Dedifferentiated amniotic fluid mesenchymal stem cell (primary cell): ENCODE results near the gene KCNH1.
A peak's percentile ranks its signal among the peaks of the same experiment; 100 is the strongest.

Experiments
- DNase-seq: peaks from one replicate; pipeline ENCODE4 v3.0.0-alpha.2; 2016; ENCODE audit errors: extremely low spot score

KCNH1 gene

GRCh38 chr1:210920258-210920657, 213.7 kb downstream of the KCNH1 start:
- DNase-seq, result no peak

DNA sequence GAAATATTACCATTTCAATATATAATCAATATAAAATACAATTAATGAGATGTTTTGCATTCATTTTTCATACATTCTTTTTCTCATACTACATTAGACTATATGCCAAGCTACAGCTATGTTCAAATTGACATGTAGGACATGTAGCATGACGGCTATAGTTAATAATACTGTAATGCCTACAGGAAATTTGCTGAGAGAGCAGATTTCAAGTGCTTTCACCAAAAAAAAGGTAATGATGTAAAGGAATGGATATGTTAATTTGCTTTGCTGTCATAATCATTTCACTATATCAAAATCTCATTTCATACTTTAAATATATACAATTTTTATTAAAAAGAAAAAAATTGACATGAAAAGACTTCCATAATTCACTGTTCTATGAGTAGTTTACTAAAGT, 215.1 kb downstream of the KCNH1 start:
- no peak for DNase-seq

- DNase-seq, result no peak
Measured at GRCh38 chr1:210917560-210918169, 216.3 kb downstream of the KCNH1 start.

DNA sequence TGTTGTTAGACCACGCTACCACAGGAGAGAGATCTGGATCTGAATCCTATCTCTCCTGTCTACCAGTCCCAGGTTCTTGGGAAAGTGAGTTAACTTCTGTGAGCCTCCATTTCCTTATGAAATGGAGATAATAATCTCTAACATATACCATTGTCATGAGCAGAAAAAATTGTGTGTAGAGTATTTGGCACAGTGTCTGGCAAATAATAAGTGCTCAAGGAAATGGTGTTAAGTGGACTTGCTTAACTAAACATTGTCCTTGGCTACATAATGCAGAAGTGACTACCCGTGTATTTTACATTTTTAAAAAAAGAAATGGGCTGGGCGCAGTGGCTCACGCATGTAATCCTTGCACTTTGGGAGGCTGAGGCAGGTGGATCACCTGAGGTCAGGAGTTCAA, 217.4 kb downstream of the KCNH1 start:
- DNase-seq, result no peak

DNA sequence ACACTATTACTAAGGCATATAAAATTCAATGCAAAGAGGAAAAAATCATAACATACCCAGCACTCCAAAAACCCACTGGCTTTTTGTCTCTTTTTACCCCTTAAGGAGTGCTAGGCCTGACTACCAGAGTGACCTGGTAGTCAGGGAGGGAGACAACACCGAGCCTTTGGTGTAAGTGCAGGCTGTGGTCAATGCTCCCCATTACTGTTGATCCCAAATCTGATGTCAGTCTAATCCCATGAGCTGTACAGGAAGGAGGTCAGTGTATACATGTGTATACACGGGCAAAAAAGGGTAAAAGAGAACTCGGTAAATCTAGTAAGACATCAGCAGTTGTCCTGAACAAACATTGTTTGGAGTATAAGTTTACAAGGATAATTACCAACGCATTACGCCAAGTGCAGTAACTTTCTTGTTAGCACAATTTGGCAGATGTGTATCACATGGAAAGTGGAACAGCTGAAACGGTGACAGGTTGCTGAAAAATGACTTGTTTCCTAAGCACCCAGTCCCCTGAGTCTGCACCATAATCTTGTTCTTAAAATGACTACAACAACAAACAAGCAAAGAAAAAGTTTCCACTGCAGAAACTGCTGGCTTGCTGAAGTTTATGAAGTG, 217.9 kb downstream of the KCNH1 start:
- DNase-seq, result no peak

DNA sequence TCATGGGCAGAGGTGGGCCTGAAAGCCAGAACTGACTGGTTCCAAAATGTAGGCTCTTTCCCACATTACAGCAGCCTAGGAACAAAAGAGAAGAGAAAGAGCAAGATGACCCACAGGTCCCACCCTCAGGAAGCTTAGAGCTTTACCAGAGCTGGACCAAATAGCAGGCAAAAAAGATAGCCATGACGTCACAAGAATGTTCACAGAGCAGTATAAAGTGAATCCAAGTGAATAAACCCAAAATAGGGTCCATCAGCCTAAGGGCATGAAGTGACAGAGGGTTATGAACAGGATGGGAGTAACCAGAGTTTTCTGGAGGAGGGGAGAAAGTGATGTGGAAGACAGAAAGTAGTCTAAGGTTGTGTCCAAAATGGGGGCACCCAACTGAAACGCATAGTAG, 221.2 kb downstream of the KCNH1 start:
- DNase-seq, result no peak

- no peak for DNase-seq
Measured at GRCh38 chr1:210910020-210910575, 223.8 kb downstream of the KCNH1 start.

DNA sequence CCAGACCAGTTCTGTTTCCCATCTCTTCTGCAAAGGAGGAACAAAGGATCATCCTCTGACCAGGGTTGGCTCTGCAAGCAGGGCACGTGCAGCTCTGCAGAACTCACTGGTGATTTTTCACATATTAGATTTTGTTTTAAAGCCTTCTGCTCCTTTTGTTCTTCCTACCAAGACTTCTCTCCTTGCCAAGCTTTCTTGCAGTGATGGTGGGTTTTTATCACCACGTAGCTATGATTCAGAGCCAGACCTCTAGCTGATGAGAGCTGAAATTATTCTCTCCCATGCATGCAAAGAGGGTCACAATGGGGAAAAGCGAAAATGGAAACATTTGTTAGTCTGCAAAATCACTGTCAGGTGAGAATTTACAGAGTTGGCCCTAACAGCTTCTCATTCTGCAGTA, 225.2 kb downstream of the KCNH1 start:
- DNase-seq, result no peak

DNA sequence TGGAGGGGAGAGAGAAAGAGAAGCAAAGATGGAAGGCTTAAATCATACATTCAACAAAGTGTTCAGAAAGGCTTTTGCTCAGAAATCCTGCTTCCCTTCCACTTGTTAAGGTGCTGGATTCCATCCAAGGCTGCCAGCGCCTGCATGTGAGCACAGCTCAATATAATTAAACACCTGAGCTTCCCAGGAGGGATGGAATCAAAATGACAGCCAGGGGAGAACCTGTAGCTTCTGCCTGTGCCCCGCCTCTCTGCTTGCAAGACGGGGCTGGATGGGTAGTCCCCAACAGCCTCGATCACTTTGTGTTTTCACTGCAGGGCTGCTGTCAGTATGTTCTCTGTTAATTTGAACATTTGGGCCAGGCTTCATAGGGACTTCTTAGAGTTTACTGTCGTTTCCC, 225.7 kb downstream of the KCNH1 start:
- DNase-seq, result no peak

DNA sequence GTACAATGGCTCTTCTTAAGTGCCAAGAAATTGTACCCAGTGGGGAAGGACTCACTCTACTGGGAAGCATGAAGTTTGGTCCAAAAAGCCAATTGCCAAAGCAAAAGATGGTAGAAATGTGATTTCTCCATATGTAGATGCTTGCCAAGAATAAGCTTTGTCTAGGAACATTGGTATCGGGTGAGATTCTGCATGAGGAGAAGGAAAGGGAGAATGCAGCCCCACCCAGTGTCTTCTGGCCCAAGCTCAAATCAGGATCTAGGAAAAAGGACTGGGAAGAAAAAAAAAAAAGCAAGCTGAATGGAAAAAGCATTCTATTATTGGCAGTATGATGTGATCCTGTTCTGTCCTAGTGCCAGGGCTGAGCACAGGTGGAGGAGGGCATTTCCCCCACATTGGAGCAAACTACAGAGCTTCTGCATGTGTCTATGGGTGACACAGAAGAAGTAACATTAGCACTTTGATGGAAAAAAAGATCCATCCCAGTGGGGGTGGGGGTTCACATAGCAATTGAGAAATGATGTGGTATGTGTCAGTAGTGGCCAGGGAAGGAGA, 226.6 kb downstream of the KCNH1 start:
- DNase-seq, result no peak

- DNase-seq, result no peak
Measured at GRCh38 chr1:210905944-210906453, 227.9 kb downstream of the KCNH1 start.

DNA sequence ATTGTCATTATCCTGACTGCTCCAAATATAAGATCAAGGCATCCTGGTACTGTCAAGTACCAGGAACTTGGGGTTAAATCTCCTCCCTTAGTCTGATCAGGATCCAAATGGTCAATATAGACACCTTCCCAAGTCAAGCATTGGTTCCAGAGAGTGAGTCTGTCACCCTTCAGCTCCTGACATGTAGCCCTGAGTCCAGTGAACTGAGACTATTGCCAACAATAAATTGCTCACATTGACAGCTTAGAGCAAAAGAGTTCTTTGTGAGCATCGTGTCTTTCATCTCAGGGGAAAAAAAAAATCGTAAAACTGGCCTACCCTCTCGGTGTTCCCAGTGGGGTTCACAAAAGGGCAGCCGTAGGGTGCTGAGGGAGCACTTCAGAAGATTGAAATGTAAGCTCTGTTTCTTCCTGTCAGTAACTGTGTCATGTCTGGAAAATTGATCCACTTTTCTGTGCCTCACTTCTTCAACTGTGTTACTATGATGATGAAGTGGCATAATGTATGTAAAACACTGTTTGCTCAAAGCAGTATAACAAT, 228.5 kb downstream of the KCNH1 start:
- DNase-seq, result no peak

GRCh38 chr1:210901981-210902770, 231.8 kb downstream of the KCNH1 start:
- no peak for DNase-seq

DNA sequence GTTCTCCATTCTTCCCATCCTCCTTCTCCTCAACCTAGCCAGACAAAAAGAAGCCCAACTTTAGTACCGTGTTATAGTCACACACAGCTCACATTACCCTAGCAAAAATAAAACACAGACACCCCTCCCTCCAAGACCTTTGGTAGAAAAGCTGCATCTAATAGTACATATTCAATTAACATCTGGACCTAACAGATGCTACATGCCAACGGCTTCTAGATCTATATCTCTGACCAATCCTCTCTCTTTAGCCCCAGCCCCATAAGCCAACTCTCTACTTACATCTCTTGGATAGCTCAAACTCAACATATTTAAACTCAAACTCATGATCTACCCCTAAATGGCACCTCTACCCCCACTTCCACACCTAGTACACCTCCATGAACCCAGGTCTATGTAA, 233.1 kb downstream of the KCNH1 start:
- no peak for DNase-seq

- no peak for DNase-seq
Measured at GRCh38 chr1:210900079-210900478, 233.9 kb downstream of the KCNH1 start.

GRCh38 chr1:210899676-210900075, 234.3 kb downstream of the KCNH1 start:
- no peak for DNase-seq

GRCh38 chr1:210898473-210898872, 235.5 kb downstream of the KCNH1 start:
- DNase-seq, result no peak

- DNase-seq, result no peak
Measured at GRCh38 chr1:210883821-210884220, 250.1 kb downstream of the KCNH1 start.

DNA sequence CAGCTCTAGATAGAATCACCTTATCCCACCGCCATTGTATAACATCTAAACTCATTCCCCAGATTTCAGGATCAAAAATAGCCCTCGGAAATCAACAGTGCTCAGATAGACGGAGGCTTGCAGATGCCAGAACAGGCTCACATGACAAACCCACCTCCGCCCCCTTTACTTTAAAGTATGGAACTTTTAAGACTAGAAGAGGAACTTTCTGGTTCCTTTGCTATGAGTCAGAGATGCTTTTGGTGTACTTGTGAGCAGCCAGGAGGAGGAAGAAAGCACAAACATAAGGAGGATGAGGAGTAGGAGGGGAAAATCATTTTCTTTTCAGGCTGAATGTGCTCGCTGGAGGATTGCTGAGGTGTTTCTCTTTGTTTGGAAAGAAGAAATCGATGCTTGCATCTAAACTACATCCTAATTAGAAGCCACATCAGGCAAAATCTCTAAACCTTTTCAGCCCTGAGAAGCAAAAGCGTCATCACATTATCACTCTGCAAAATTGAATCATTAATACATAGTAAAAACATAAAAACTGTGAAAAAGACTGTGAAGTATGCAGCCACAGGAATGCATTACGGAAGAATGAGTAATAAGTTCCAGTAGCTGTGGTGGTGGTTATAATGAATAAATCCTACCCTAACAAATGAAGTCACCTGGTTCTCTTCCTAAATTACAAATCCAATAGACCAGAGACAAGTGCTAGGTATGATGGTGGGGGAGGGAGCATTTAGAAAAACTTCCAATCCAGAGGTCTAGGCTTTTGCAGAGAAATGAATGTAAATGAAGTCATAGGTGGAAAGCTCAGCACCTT, 251.3 kb downstream of the KCNH1 start:
- peak; percentile 22 for DNase-seq

GRCh38 chr1:210878564-210878963, 255.4 kb downstream of the KCNH1 start:
- DNase-seq, result no peak

DNA sequence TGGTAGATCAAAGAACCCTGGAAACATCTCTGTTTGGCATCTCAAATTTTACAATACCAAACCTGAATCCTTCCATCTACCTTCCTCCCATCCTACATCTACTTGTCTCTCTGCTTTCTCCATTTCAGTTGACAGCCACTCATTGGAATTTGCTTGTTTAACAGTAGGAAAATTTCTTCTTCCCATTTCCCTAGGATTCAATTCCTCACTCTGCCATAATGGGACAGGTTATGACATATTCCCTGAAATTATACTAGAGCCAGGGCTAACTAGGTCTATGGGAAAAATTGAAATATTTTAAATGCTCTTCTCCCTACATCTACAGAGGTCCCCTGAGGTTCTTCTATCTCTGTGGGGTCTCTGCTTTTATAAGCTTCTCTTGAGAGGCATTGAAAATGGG, 257.7 kb downstream of the KCNH1 start:
- DNase-seq, result no peak
